Activated CD8-positive, alpha-beta memory T cell treated with anti-CD3 and anti-CD28 coated beads, Interleukin-2, amount 50 U/mL, for 48 hours (primary cell): ENCODE measurements around the gene FLYWCH1.
A peak's percentile ranks its signal among the peaks of the same experiment; 100 is the strongest.

Experiments used
- DNase-seq: peaks from one replicate; pipeline ENCODE4 v3.0.0-alpha.2; 2020

Gene FLYWCH1

GRCh38 chr16:2900526-2901075 is 11.1 kb upstream of the FLYWCH1 start:
- DNase-seq, result no peak

- DNase-seq, result no peak
These were observed 9.2 kb upstream of the FLYWCH1 start for GRCh38 chr16:2902337-2903130.

GRCh38 chr16:2904100-2904921 is 7.4 kb upstream of the FLYWCH1 start:
- DNase-seq, result peak; percentile 89

- no peak for DNase-seq
These were observed 6.8 kb upstream of the FLYWCH1 start for GRCh38 chr16:2904922-2905240.

- peak; percentile 98 for DNase-seq
These were observed 6.3 kb upstream of the FLYWCH1 start for GRCh38 chr16:2905241-2905987.

GRCh38 chr16:2905988-2906387 is 5.7 kb upstream of the FLYWCH1 start:
- no peak for DNase-seq

GRCh38 chr16:2907084-2907753 is 4.5 kb upstream of the FLYWCH1 start:
- DNase-seq, result peak; percentile 67

GRCh38 chr16:2910441-2910969 is 1.2 kb upstream of the FLYWCH1 start:
- DNase-seq, result no peak

- DNase-seq, result peak; percentile 67
These were observed 834 bp downstream of the FLYWCH1 start for GRCh38 chr16:2912330-2913199.

GRCh38 chr16:2913603-2914002 is 1.9 kb downstream of the FLYWCH1 start:
- no peak for DNase-seq

GRCh38 chr16:2914233-2914632 is 2.5 kb downstream of the FLYWCH1 start:
- DNase-seq, result no peak

GRCh38 chr16:2915196-2915929 is 3.6 kb downstream of the FLYWCH1 start:
- no peak for DNase-seq

GRCh38 chr16:2919511-2920255 is 8.0 kb downstream of the FLYWCH1 start:
- peak; percentile 73 for DNase-seq

- DNase-seq, result no peak
These were observed 11.8 kb downstream of the FLYWCH1 start for GRCh38 chr16:2923481-2923880.

- DNase-seq, result no peak
These were observed 13.4 kb downstream of the FLYWCH1 start for GRCh38 chr16:2924901-2925755.

GRCh38 chr16:2925951-2926649 is 14.4 kb downstream of the FLYWCH1 start:
- DNase-seq, result no peak

GRCh38 chr16:2926650-2926999 is 14.9 kb downstream of the FLYWCH1 start:
- no peak for DNase-seq

- peak; percentile 92 for DNase-seq
These were observed 15.4 kb downstream of the FLYWCH1 start for GRCh38 chr16:2927010-2927646.
